HepG2 (cell line): ENCODE data around the gene CCM2. TPM values are rescaled to one million over a fixed set of nuclear protein-coding genes. Genes with fewer than 3 reads are reported as not detected.

Experiments used
- AKAP8 ChIP-seq: sonication (generic); formaldehyde crosslinking; IDR thresholded peaks from 2 replicates; pipeline ENCODE4 v1.5.1; 2020; ENCODE audit warnings: mild to moderate bottlenecking, missing genetic modification reagents
- ATF7 ChIP-seq, 2 experiments: fragments of 450-650 bp in 1 of 2; sonication (generic) in 1 of 2; formaldehyde crosslinking in 1 of 2; IDR thresholded peaks; 2 replicates each; pipeline versions ENCODE4 v1.4.0 to v1.6.1; 2016 to 2020; ENCODE audit warnings: antibody characterized with exemption in 1 of 2, mild to moderate bottlenecking in 1 of 2, missing genetic modification reagents in 1 of 2
- BCL6 ChIP-seq: IDR thresholded peaks from 2 replicates; pipeline ENCODE4 v1.6.1; 2016; ENCODE audit warnings: missing genetic modification reagents, missing compliant biosample characterization
- ELF4 ChIP-seq: sonication (generic); formaldehyde crosslinking; IDR thresholded peaks from 2 replicates; pipeline ENCODE4 v1.5.0; 2020; ENCODE audit warnings: missing genetic modification reagents, mild to moderate bottlenecking, moderate library complexity, borderline replicate concordance
- GMEB2 ChIP-seq: IDR thresholded peaks from 2 replicates; pipeline ENCODE4 v1.6.1; 2016; ENCODE audit warnings: missing biosample characterization, missing genetic modification reagents, low read depth
- HMG20B ChIP-seq: conservative IDR thresholded peaks from 2 replicates; pipeline ENCODE4 v1.6.1; 2016; ENCODE audit warnings: missing genetic modification reagents, missing compliant biosample characterization
- MAFK ChIP-seq, 2 experiments: IDR thresholded peaks in 1 of 2; conservative IDR thresholded peaks in 1 of 2; 2 replicates each; pipeline ENCODE4 v1.6.1; 2011; ENCODE audit warnings: improper control_type of control experiment in 2 of 2, low read length in 2 of 2
- MLX ChIP-seq: IDR thresholded peaks from 2 replicates; pipeline ENCODE4 v1.6.1; 2016
- PLRG1 ChIP-seq: fragments of 450-650 bp; conservative IDR thresholded peaks from 2 replicates; pipeline ENCODE4 v1.6.1; 2016
- POGZ ChIP-seq: sonication (generic); formaldehyde crosslinking; IDR thresholded peaks from 2 replicates; pipeline ENCODE4 v1.4.0; 2020; ENCODE audit warnings: mild to moderate bottlenecking, missing genetic modification reagents
- SOX13 ChIP-seq, 3 experiments: fragments of 450-650 bp in 1 of 3; sonication (generic) in 1 of 3; formaldehyde crosslinking in 1 of 3; IDR thresholded peaks in 2 of 3; conservative IDR thresholded peaks in 1 of 3; 2 replicates each; pipeline versions ENCODE4 v1.5.0 to v1.6.1; 2016 to 2020; ENCODE audit warnings: antibody characterized with exemption in 1 of 3, mild to moderate bottlenecking in 1 of 3, missing compliant biosample characterization in 1 of 3, missing genetic modification reagents in 1 of 3, moderate library complexity in 1 of 3
- ZNF292 ChIP-seq: sonication (generic); formaldehyde crosslinking; IDR thresholded peaks from 2 replicates; pipeline ENCODE4 v1.8.1; 2022; ENCODE audit warnings: mild to moderate bottlenecking, low read depth, missing genetic modification reagents, borderline replicate concordance
- ZNF496 ChIP-seq: sonication (generic); formaldehyde crosslinking; IDR thresholded peaks from 2 replicates; pipeline ENCODE4 v1.8.1; 2023; ENCODE audit warnings: mild to moderate bottlenecking, moderate library complexity, missing genetic modification reagents; ENCODE audit not compliant: insufficient replicate concordance
- ZNF761 ChIP-seq: sonication (generic); formaldehyde crosslinking; conservative IDR thresholded peaks from 2 replicates; pipeline ENCODE4 v1.4.0; 2020; ENCODE audit warnings: mild to moderate bottlenecking, missing genetic modification reagents
- ZNF781 ChIP-seq: sonication (generic); formaldehyde crosslinking; IDR thresholded peaks from 2 replicates; pipeline ENCODE4 v1.5.1; 2020; ENCODE audit warnings: borderline replicate concordance, mild to moderate bottlenecking, missing genetic modification reagents; ENCODE audit errors: not compliant biosample characterization
- ZSCAN29 ChIP-seq: sonication (generic); formaldehyde crosslinking; conservative IDR thresholded peaks from 2 replicates; pipeline ENCODE4 v1.4.0; 2020; ENCODE audit warnings: mild to moderate bottlenecking, missing genetic modification reagents
- polyA plus RNA-seq, 8 experiments: library from polyadenylated mRNA; depleted of rRNA in 3 of 8; stranded (reverse) in 7 of 8; unstranded in 1 of 8; fragments of >200 nt; fragmentation: Illumina TruSeq in 4 of 8; extraction: Trizol in 4 of 8; gene quantifications; 2 replicates each; pipeline versions ENCODE4 v1.2.1 to v1.2.3, GENCODE V29; 2011 to 2016; ENCODE audit warnings: low read depth in 4 of 8, missing spikeins in 1 of 8, mixed read lengths in 1 of 8; ENCODE audit not compliant: insufficient read depth in 1 of 8
- total RNA-seq, 5 experiments: library from RNA; depleted of rRNA; stranded (reverse); fragments of >200 nt; fragmentation: Illumina TruSeq; extraction: Trizol; gene quantifications; 2 replicates each; pipeline ENCODE4 v1.2.3, GENCODE V29; 2016; ENCODE audit warnings: low read depth in 1 of 5
- TF ChIP-seq, protein P1 (sequence below): sonication (generic); formaldehyde crosslinking; IDR thresholded peaks from 2 replicates; pipeline ENCODE4 v1.5.1; 2020; ENCODE audit warnings: missing genetic modification reagents, mild to moderate bottlenecking, borderline replicate concordance
- TF ChIP-seq, protein P2 (sequence below): sonication (generic); formaldehyde crosslinking; conservative IDR thresholded peaks from 2 replicates; pipeline ENCODE4 v1.4.0; 2020; ENCODE audit warnings: missing genetic modification reagents

CCM2 gene
- total and polyA plus RNA-seq, 2 of the 13 experiments (the other 11 are each of a cell fraction or from before 2014, with no cell fraction given) = 13.7 to 15.8 TPM

GRCh38 chr7:45111298-45112223 is 111.6 kb downstream of the CCM2 start, which contains the start of gene TBRG4 (continued):
- TF ChIP-seq AKAP8 (CRISPR knock-in tag) = peak; percentile 77
- TF ChIP-seq ZNF292 (CRISPR knock-in tag) = peak; percentile 57; the same call in 1 of the 2 replicates
- peak; percentile 97 for TF ChIP-seq POGZ (CRISPR knock-in tag)
- TF ChIP-seq ELF4 (CRISPR knock-in tag) = peak; percentile 94; the same call in 1 of the 2 replicates
- TF ChIP-seq ZNF761 = peak; percentile 91
- no peak for TF ChIP-seq PLRG1
- TF ChIP-seq MLX (CRISPR knock-in tag) = 0 out of 2 replicates have a peak, but pooled peaks have one; percentile 23
- TF ChIP-seq HMG20B = no peak; the same call in 1 of the 2 replicates
- TF ChIP-seq ZSCAN29 (CRISPR knock-in tag) = peak; percentile 91
- no peak for TF ChIP-seq MAFK (conservative IDR thresholded peaks at IDR 0.05 in 1 of 2, IDR thresholded peaks at IDR 0.05 in 1 of 2; ENCODE audit: low read length in 2 of 2)
- TF ChIP-seq ZNF496 = no peak
- peak; percentile 89 for TF ChIP-seq GMEB2 (CRISPR knock-in tag)
- TF ChIP-seq SOX13 (IDR thresholded peaks at IDR 0.05) = no peak
- TF ChIP-seq SOX13 (CRISPR knock-in tag; conservative IDR thresholded peaks at IDR 0.05 in 1 of 2, IDR thresholded peaks at IDR 0.05 in 1 of 2) = 0 out of 4 replicates have a peak, but pooled peaks of 1 of the 2 experiments have one; percentile 30
- TF ChIP-seq BCL6 (CRISPR knock-in tag) = no peak; the same call in none of the 2 replicates
- TF ChIP-seq, protein P1, sequence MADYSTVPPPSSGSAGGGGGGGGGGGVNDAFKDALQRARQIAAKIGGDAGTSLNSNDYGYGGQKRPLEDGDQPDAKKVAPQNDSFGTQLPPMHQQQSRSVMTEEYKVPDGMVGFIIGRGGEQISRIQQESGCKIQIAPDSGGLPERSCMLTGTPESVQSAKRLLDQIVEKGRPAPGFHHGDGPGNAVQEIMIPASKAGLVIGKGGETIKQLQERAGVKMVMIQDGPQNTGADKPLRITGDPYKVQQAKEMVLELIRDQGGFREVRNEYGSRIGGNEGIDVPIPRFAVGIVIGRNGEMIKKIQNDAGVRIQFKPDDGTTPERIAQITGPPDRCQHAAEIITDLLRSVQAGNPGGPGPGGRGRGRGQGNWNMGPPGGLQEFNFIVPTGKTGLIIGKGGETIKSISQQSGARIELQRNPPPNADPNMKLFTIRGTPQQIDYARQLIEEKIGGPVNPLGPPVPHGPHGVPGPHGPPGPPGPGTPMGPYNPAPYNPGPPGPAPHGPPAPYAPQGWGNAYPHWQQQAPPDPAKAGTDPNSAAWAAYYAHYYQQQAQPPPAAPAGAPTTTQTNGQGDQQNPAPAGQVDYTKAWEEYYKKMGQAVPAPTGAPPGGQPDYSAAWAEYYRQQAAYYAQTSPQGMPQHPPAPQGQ (CRISPR knock-in tag) = 0 out of 2 replicates have a peak, but pooled peaks have one; percentile 81
- TF ChIP-seq ZNF781 (CRISPR knock-in tag) = peak; percentile 75
- TF ChIP-seq, protein P2, sequence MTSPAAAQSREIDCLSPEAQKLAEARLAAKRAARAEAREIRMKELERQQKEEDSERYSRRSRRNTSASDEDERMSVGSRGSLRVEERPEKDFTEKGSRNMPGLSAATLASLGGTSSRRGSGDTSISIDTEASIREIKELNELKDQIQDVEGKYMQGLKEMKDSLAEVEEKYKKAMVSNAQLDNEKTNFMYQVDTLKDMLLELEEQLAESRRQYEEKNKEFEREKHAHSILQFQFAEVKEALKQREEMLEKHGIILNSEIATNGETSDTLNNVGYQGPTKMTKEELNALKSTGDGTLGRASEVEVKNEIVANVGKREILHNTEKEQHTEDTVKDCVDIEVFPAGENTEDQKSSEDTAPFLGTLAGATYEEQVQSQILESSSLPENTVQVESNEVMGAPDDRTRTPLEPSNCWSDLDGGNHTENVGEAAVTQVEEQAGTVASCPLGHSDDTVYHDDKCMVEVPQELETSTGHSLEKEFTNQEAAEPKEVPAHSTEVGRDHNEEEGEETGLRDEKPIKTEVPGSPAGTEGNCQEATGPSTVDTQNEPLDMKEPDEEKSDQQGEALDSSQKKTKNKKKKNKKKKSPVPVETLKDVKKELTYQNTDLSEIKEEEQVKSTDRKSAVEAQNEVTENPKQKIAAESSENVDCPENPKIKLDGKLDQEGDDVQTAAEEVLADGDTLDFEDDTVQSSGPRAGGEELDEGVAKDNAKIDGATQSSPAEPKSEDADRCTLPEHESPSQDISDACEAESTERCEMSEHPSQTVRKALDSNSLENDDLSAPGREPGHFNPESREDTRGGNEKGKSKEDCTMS (CRISPR knock-in tag) = no peak
- no peak for TF ChIP-seq ATF7 (IDR thresholded peaks at IDR 0.05)
- peak; percentile 87 for TF ChIP-seq ATF7 (CRISPR knock-in tag; IDR thresholded peaks at IDR 0.05)
